HL-60 (cell line): ENCODE data around the gene OR5L2.

Experiments
- DNase-seq, 2 experiments: peaks; one replicate each; pipeline ENCODE4 v3.0.0-alpha.2; 2010 to 2020; ENCODE audit warnings: low read depth in 1 of 2, low spot score in 1 of 2
- H3K27ac ChIP-seq: fragments of 250-450 bp; sonication (Bioruptor Pico); replicated peaks from 2 replicates; pipeline ENCODE4 v1.5.1; 2020; ENCODE audit warnings: mild to moderate bottlenecking, moderate library complexity
- H3K27me3 ChIP-seq: fragments of 250-450 bp; sonication (Bioruptor Pico); 2 replicates; pipeline ENCODE4 v1.5.1; 2021; ENCODE audit warnings: mild to moderate bottlenecking, moderate library complexity; ENCODE audit not compliant: insufficient read depth, poor library complexity, severe bottlenecking
- H3K4me3 ChIP-seq: replicated peaks from 2 replicates; pipeline ENCODE4 v1.5.1; 2011; ENCODE audit warnings: mild to moderate bottlenecking, control low read depth, low read length; ENCODE audit not compliant: insufficient read depth
- CTCF ChIP-seq: IDR thresholded peaks from one replicate; pipeline ENCODE4 v1.5.1; 2011; ENCODE audit warnings: low read length, control low read depth, inconsistent platforms; ENCODE audit not compliant: insufficient read depth
- GABPA ChIP-seq: IDR thresholded peaks from 2 replicates; pipeline ENCODE4 v1.6.1; 2012; ENCODE audit warnings: low read depth
- POLR2AphosphoS5 ChIP-seq: IDR thresholded peaks from 2 replicates; pipeline ENCODE4 v1.6.1; 2012; ENCODE audit warnings: low read depth
- REST ChIP-seq: IDR thresholded peaks from 2 replicates; pipeline ENCODE4 v1.6.1; 2012; ENCODE audit warnings: low read depth; ENCODE audit not compliant: insufficient replicate concordance
- SPI1 ChIP-seq: IDR thresholded peaks from 2 replicates; pipeline ENCODE4 v1.6.1; 2012; ENCODE audit warnings: low read depth, mild to moderate bottlenecking, borderline replicate concordance

Gene OR5L2

GRCh38 chr11:55806248-55806647 lies 20.8 kb upstream of the OR5L2 start:
- no peak for TF ChIP-seq CTCF
- TF ChIP-seq GABPA: no peak
- TF ChIP-seq POLR2AphosphoS5: no peak
- TF ChIP-seq SPI1: no peak
- no peak overlapping the region for H3K27ac ChIP-seq
- DNase-seq: no peak
- H3K4me3 ChIP-seq: no peak overlapping the region
- no peaks in the 10 kb centered on the region for H3K27me3 ChIP-seq

- H3K27ac ChIP-seq: no peak within 1 kb of the TSS
- DNase-seq: no peak
- TF ChIP-seq POLR2AphosphoS5 (no peak), REST (no peak), GABPA (no peak), CTCF (no peak), SPI1 (no peak)
- no peaks in the 10 kb centered on the region for H3K27me3 ChIP-seq
- H3K4me3 ChIP-seq: no peak within 1 kb of the TSS
These were observed 16.0 kb upstream of the OR5L2 start, which contains the start of gene OR5L1 for GRCh38 chr11:55811067-55811466. Gene OR5L1 (plus strand): TSS chr11:55811367. CDS start chr11:55811467, 100 bp downstream.

- no peaks in the 10 kb centered on the region for H3K27me3 ChIP-seq
These were observed 7.7 kb upstream of the OR5L2 start, which contains the start of gene OR5D18 for GRCh38 chr11:55819330-55819729. Gene OR5D18 (plus strand): TSS chr11:55819630. CDS start chr11:55819630, 0 bp downstream.

More at GRCh38 chr11:55819330-55819729, 7.7 kb upstream of the OR5L2 start, which contains the start of gene OR5D18:
- no peak within 1 kb of the TSS for H3K27ac ChIP-seq
- DNase-seq: no peak
- no peak within 1 kb of the TSS for H3K4me3 ChIP-seq
- TF ChIP-seq GABPA (no peak), CTCF (no peak), REST (no peak), SPI1 (no peak), POLR2AphosphoS5 (no peak)
